ENCODE data around the gene RAC3. TPM values are rescaled to one million over a fixed set of nuclear protein-coding genes. Genes with fewer than 3 reads are reported as not detected.

Gene RAC3
- total RNA-seq, 4 donors from 2014 or later: 13.7 to 34.1 (median 14.8) TPM

DNA sequence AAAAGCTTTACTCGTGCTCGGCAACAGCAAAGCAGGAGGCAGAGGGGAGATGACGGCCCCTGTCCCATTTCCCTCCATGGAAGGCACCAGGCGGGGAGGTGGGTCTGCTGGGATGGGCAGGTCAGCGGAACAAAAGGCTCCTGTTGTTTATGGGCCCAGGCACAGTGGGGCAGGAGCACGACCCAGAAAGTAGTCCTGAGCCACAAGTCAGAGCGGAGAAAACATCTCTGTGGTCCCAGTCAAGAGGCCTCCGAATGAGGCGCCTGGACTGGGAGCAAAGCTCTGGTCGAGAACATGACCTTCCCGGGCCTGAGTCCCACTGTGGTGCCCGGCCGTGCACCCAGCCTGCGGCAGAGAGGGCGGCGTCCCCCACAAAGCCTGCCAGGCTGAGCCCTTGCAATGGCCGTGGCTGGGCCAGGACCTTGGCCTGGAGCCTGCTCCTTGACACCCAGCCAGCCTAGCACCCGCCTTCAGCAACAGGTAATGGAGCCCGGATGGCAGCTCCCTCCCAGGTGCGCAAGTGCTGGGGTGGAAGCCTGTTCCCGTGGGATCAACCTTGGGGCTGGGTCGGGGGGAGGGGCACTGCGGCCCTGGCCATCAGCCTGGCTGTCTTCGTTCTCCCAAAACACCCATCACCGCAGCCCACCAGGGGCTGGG lies 16.6 kb downstream of the RAC3 start:
- peaks cover 27% of the 10 kb centered on the region for H3K4me1 ChIP-seq
- 94% methylated on average over 19 of the region's 25 CpGs for WGBS
- no peaks in the 10 kb centered on the region for H3K9me3 ChIP-seq
- peaks cover 28% of the 10 kb centered on the region for H3K36me3 ChIP-seq
- no peak for TF ChIP-seq EP300 (IDR thresholded peaks at IDR 0.05)
- no peak for TF ChIP-seq POLR2AphosphoS5 (IDR thresholded peaks at IDR 0.05)
- TF ChIP-seq POLR2A (IDR thresholded peaks at IDR 0.05): no peak
- TF ChIP-seq, protein P1, sequence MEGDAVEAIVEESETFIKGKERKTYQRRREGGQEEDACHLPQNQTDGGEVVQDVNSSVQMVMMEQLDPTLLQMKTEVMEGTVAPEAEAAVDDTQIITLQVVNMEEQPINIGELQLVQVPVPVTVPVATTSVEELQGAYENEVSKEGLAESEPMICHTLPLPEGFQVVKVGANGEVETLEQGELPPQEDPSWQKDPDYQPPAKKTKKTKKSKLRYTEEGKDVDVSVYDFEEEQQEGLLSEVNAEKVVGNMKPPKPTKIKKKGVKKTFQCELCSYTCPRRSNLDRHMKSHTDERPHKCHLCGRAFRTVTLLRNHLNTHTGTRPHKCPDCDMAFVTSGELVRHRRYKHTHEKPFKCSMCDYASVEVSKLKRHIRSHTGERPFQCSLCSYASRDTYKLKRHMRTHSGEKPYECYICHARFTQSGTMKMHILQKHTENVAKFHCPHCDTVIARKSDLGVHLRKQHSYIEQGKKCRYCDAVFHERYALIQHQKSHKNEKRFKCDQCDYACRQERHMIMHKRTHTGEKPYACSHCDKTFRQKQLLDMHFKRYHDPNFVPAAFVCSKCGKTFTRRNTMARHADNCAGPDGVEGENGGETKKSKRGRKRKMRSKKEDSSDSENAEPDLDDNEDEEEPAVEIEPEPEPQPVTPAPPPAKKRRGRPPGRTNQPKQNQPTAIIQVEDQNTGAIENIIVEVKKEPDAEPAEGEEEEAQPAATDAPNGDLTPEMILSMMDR (IDR thresholded peaks at IDR 0.05): no peak
- no peak for DNase-seq (ENCODE audit: low spot score in 2 of 2)
- H3K27me3 ChIP-seq: no peaks in the 10 kb centered on the region
- no peak overlapping the region for H3K27ac ChIP-seq
- H3K4me3 ChIP-seq: no peak overlapping the region

DNA sequence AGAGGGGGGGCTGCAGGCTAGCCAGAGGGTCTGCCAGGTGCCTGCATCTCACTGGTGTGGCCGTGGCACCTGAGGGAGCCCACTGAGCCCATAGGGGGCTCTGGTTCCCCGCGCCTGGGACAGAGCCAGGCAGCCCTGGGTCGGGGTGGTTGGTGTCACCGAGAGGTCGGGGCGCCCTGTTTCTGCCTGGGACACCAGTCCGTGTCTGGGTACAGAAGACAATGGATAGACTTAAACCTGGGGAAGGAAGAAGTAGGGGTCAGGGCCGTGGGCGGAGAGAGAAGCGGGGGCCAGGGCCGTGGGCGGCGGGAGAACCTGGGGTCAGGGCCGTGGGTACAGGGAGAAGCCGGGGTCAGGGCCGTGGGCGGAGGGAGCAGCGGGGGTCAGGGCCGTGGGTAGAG lies 17.1 kb downstream of the RAC3 start:
- Histone ChIP-seq H3K4me3 (no peak overlapping the region), H3K27me3 (no peaks in the 10 kb centered on the region), H3K27ac (no peak overlapping the region), H3K36me3 (peaks cover 31% of the 10 kb centered on the region), H3K9me3 (no peaks in the 10 kb centered on the region), H3K4me1 (peaks cover 32% of the 10 kb centered on the region)
- DNase-seq (ENCODE audit: low spot score in 2 of 2): no peak
- TF ChIP-seq, protein P1 (IDR thresholded peaks at IDR 0.05): no peak
- no peak for TF ChIP-seq POLR2A (IDR thresholded peaks at IDR 0.05)
- TF ChIP-seq POLR2AphosphoS5 (IDR thresholded peaks at IDR 0.05): no peak
- TF ChIP-seq EP300 (IDR thresholded peaks at IDR 0.05): no peak
- 90% methylated on average over 20 of the region's 20 CpGs for WGBS

DNA sequence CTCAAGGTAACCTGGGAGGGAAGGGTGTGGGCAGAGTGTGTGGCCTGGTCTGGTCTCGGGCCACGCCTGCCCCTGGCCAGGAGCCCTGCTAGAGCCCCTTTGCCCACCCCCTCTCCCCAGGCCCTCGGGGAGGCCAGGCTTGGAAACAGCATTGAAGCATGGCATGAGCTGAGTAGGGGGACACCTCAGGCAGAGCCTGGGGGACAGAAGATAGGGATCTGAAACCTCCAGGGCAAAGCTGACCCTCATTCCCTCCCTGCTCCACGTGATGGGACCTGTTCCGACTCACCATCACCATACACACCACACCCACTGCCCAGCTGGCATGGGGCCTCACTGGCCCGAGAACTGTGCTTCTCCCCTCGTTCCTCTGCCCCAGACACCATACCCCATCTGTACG lies 17.6 kb downstream of the RAC3 start:
- Histone ChIP-seq H3K36me3 (peaks cover 36% of the 10 kb centered on the region), H3K4me3 (no peak overlapping the region), H3K27ac (no peak overlapping the region), H3K9me3 (no peaks in the 10 kb centered on the region), H3K27me3 (no peaks in the 10 kb centered on the region), H3K4me1 (peaks cover 38% of the 10 kb centered on the region)
- TF ChIP-seq POLR2AphosphoS5 (IDR thresholded peaks at IDR 0.05) (no peak), POLR2A (IDR thresholded peaks at IDR 0.05) (no peak), EP300 (IDR thresholded peaks at IDR 0.05) (no peak)
- TF ChIP-seq, protein P1 (IDR thresholded peaks at IDR 0.05): no peak
- no peak for DNase-seq (ENCODE audit: low spot score in 2 of 2)
- 80% methylated on average over 2 of the region's 8 CpGs for WGBS

DNA sequence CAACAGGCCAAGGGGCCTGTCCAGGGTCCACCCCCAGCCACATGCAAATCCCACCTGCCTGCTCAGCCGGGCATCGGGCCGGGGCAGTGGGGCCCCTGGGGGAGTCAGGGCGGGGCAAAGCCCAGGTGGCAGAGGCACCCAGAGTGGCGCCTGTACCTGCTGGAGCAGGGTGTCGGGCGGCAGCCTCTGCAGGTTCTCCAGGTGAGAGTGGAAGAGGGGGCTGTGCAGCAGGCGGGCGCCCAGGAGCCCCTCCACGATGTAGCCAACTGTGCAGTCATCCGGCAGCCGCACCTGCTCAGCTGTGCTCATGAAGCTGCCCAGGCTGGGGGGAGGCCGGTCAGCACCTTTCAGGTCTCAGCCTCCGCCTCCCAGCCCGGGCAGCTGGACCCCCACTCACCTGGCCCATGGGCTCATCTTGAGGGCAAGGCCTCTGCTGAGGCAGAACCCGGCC lies 18.1 kb downstream of the RAC3 start:
- Histone ChIP-seq H3K27ac (no peak overlapping the region), H3K9me3 (no peaks in the 10 kb centered on the region), H3K4me1 (peaks cover 38% of the 10 kb centered on the region), H3K36me3 (peaks cover 39% of the 10 kb centered on the region), H3K4me3 (no peak overlapping the region), H3K27me3 (no peaks in the 10 kb centered on the region)
- 95% methylated on average over 4 of the region's 16 CpGs for WGBS
- DNase-seq (ENCODE audit: low spot score in 2 of 2): no peak
- TF ChIP-seq POLR2AphosphoS5 (IDR thresholded peaks at IDR 0.05): no peak

DNA sequence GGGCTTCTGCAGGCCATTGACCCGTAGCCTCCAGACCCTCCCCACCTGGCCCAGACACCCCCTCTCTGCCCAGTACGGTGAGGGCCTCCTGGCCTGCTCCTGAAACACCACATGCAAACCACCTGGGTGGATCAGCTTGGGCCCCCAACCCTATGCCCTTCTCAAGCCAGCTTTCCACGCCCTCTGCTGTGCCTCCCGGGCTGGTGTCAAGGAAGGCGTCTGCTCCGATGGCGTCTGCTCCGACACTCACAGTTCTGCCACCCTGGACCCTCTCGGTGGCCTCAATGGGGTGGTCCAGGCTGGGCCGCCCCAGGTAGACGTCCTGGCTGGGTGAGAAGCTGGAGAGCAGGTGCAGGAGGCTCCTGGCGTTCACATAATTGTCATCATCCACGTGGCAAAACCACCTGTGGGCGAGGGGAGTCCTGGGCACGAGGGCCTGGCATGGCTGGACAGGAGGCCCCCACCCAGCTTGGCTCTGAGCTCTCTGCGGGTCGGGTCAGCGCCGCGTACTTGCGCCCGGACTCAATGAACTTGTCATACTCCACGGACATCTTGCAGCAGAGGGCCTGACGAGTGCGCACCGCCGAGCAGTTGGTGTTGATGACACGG lies 18.8 kb downstream of the RAC3 start:
- Histone ChIP-seq H3K4me1 (peaks cover 41% of the 10 kb centered on the region), H3K9me3 (no peaks in the 10 kb centered on the region), H3K36me3 (peaks cover 46% of the 10 kb centered on the region), H3K4me3 (peak overlapping the region; percentile 85), H3K27ac (no peak overlapping the region), H3K27me3 (no peaks in the 10 kb centered on the region)
- TF ChIP-seq EP300 (IDR thresholded peaks at IDR 0.05): no peak
- TF ChIP-seq POLR2A (IDR thresholded peaks at IDR 0.05): no peak
- no peak for TF ChIP-seq POLR2AphosphoS5 (IDR thresholded peaks at IDR 0.05)
- TF ChIP-seq, protein P1 (IDR thresholded peaks at IDR 0.05): no peak
- 86% methylated on average over 20 of the region's 28 CpGs for WGBS
- no peak for DNase-seq (ENCODE audit: low spot score in 2 of 2)
